Upper lobe of left lung (tissue), 4 donors: ENCODE data around the gene RWDD4.

Source experiments
- EP300 ChIP-seq, 4 donors: sonication (generic); formaldehyde crosslinking; IDR thresholded peaks; one replicate each; pipeline ENCODE4 v1.5.1; 2017; ENCODE audit warnings: antibody characterized with exemption in 4 of 4, control low read depth in 2 of 4
- POLR2A ChIP-seq, 4 donors: fragments of 450-650 bp; IDR thresholded peaks; one replicate each; pipeline ENCODE4 v1.5.1; 2016 to 2017; ENCODE audit warnings: antibody characterized with exemption in 4 of 4, mild to moderate bottlenecking in 2 of 4
- POLR2AphosphoS5 ChIP-seq, 2 donors: sonication (generic); formaldehyde crosslinking; IDR thresholded peaks; one replicate each; pipeline ENCODE4 v1.5.1; 2017; ENCODE audit warnings: antibody characterized with exemption in 2 of 2
- TF ChIP-seq, protein P1 (sequence below), 6 experiments: fragments of 450-650 bp in 4 of 6; fragments of 200-600 bp in 2 of 6; sonication (generic) in 2 of 6; IDR thresholded peaks; one replicate each; pipeline ENCODE4 v1.5.1; 2016 to 2019; ENCODE audit warnings: antibody characterized with exemption in 6 of 6

DNA sequence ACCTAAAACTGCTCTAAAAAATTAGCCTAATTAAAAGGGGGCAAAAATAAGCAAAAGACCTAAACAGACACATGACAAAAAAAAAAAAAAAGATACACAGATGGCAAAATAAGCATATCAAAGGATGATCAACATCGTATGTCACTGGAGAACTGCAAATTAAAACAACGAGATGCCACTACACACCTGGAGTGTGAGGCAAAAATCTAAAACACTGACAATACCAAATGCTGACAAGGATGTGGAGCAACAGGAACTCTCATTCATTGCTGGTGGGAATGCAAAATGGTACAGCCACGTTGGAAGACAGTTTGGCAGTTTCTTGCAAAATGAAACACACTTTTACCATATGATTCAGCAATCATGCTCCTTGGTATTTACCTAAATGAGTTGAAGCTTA, 64.2 kb downstream of the RWDD4 start:
- TF ChIP-seq, protein P1, sequence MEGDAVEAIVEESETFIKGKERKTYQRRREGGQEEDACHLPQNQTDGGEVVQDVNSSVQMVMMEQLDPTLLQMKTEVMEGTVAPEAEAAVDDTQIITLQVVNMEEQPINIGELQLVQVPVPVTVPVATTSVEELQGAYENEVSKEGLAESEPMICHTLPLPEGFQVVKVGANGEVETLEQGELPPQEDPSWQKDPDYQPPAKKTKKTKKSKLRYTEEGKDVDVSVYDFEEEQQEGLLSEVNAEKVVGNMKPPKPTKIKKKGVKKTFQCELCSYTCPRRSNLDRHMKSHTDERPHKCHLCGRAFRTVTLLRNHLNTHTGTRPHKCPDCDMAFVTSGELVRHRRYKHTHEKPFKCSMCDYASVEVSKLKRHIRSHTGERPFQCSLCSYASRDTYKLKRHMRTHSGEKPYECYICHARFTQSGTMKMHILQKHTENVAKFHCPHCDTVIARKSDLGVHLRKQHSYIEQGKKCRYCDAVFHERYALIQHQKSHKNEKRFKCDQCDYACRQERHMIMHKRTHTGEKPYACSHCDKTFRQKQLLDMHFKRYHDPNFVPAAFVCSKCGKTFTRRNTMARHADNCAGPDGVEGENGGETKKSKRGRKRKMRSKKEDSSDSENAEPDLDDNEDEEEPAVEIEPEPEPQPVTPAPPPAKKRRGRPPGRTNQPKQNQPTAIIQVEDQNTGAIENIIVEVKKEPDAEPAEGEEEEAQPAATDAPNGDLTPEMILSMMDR (IDR thresholded peaks at IDR 0.05) = no peak
- TF ChIP-seq POLR2A (IDR thresholded peaks at IDR 0.05) (no peak), POLR2AphosphoS5 (IDR thresholded peaks at IDR 0.05) (no peak), EP300 (IDR thresholded peaks at IDR 0.05) (no peak)
